HCEC 1CT (cell line): ENCODE results near the gene KIRREL3.

Experiments
- DNase-seq: peaks from one replicate; pipeline ENCODE4 v3.0.0-alpha.2; 2017

KIRREL3 gene

DNA sequence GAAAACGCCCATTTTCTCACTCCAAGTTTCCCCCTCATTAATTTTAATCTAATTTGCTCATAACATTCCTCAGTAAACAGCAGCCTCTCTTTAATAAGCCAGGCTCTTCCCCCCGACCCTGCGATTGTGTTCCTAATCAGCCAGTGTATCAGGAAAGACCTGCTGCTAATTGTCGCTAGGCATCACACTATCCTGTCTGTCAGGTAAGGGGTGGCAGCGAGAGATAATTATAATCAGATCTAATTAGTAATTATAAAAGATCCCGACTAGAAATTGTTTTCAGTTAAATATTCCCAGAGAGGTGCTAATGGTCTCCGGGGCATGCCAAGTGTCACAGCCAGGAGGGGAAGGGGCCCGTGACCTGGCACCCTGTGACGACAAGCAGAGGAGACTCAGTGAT is 502.3 kb downstream of the KIRREL3 start:
- no peak for DNase-seq

DNA sequence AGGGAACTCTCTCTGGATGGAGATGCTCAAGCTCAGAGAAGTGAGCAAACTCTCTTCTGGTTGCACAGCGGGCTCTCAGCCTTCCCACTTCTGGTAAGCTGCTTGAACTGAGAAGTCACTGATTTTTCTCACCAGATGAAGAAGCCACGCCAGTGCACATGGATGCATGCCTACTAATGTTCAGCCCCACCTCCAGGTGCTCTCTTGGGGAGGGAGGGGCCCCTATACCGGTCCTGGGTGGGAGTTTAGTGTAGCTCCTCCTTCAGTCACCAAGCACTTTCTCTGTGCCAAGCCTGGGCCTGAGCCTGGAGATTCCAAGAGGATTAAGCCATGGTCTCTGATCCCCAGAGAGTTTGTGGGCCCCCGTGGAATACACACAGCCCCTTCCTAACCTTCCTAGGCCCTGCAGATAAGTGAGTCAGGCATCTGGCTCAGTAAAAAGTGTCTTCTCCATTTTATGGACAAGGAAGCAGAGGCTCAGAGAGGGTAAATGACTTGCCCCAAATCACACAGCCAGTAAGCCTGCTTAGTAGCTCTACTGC is 502.9 kb downstream of the KIRREL3 start:
- DNase-seq, result no peak

DNA sequence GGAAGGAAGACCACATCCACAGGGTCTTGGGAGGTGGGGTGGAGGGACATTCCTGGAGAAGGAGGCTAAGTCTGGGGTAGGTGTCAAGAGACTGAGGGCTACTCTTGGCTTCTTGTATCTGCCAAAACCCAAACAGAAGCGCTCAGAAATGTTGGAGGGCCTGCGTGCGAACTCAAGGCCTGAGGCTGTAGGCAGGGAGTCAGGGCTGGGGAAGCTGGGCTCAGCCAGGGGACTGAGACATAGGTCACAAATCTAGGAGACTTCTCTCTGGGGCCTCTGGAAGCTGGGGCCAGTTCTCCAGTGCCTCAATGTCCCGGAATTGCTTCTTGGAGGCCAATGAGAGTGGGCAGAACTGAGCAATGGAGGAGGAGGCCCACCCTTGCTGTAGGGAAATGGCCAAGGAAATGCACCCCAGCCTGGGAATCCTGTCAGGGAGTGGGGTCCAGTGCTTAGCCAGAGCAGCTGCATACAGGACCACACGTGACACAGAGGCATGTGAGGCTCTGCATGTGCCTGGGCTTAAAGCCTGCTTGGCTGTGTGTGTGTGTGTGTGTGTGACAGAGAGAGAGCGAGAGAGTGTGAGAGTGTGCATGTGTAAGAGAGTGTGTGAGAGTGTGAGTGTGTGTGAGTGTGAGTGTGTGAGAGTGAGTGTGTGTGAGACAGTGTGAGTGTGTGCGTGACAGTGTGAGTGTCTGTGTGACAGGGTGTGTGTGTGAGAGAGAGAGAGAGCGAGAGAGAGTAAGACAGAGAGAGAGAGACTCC is 503.8 kb downstream of the KIRREL3 start:
- DNase-seq, result no peak

DNA sequence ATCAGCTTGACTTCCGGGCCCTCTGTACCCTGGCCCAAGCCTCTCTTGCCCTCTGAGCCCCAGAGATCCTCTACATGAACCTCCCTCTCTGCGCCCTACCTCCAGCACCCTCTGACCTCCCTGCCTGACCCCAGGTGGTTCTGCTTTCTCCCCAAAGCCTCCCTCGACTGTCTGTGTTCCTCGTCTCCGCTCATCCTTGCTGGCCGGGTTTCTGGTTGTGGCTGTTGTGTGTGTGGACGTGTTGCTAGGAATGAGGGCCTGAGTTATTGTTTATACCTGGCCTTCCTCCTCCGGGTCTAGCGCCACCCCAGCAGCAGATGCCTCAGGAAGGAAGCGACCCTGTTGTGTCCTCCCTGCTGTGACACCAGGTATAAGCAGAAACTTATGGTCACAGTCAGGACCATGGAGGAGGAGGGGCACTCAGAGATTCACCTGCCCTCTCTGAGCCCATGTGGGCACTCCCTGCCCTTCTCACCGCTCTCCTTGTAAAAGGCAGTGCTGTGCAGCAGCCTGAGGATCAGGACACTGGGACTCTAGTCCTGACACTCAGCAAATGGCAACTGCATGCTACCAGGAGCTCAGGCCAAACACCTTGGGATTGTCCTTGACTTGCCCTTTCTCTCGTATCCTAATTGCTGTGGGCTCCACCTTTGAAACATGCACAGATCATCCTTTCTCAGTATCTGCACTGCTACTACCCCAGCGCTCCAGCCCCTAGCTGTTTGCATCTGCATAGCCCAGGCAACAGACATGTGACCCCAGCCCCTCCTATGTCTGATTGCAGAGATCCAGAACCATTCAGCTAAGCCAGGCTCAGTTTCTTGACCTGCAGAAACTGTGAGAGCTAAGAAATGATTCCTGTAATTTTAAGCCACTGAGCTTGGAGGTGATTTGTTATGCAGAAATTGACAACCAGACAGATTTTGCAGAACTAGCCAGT is 505.0 kb downstream of the KIRREL3 start:
- DNase-seq, result no peak

DNA sequence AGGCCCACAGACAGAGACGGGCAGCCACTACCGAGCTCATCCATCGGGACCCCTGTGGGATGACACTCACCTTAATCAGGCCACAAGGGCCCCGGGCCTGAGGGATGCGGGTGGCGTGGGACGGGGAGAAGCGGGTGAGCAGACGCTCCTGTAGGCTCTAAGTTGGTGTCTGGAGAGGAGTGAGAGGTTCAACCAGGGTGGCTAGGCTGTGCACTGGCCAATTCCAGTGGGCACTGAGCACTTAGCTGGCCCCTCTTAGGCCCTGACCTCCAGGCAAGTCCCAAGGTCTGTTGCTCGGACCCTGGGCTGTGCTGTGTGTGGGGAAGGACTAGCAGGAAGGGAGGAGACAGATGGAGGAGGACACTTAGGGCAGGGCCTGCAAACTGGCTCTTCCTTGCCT is 505.7 kb downstream of the KIRREL3 start:
- no peak for DNase-seq

DNA sequence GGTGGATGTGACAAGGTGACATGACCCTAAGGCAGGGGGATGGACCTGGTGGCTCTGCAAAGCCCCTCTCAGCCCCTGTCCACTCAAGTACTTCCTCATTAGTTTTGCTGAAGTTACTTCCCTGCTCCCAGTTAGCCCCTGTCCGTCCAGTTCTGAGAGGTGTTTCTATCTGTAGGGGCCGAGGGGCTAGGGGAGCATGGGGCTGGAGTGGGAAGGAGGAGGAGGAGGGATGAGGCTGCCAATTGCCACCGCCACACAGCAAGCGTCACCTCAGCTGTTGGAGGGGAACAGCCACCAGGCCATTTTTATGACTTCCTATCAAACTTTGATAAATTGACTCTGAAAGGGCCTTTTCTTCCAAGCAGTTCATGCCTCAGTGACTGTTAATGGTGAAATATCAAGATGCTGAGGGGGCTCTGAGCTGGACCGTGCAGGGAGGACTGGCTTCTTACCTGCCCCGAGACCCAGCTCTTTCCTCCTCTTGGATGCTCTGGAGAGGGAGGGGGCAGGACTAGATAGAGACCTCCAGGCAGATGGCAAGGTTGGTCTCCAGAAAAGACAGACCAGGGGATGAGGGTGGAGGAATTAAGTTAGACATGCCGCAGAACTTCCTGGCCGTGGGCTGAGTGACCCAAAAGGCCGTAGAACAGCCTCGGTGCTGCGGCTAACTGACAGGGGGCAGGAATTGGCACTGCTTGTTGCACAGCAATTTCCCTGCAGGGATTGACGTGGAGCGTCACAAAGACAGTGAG is 508.1 kb downstream of the KIRREL3 start:
- no peak for DNase-seq

DNA sequence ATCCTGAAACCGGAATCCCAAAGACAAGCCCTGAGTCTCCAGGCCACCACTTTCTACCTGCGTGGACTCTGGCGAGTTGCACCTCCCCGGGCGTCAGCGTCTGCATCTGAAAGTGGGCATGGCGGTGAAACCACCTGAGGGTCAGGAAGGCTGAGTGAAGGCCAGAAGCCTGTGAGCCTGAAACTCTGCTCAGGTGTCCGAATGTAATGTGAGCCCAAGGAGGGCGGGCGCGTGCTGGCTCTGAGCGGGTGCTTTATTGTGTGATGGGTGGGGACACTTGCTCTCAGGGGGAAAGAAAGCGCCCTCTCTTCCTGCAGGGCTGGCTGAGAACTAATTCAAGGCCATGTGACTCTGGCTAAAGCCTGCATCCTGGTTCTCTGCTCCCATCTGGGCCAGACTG is 509.5 kb downstream of the KIRREL3 start:
- DNase-seq, result no peak

DNA sequence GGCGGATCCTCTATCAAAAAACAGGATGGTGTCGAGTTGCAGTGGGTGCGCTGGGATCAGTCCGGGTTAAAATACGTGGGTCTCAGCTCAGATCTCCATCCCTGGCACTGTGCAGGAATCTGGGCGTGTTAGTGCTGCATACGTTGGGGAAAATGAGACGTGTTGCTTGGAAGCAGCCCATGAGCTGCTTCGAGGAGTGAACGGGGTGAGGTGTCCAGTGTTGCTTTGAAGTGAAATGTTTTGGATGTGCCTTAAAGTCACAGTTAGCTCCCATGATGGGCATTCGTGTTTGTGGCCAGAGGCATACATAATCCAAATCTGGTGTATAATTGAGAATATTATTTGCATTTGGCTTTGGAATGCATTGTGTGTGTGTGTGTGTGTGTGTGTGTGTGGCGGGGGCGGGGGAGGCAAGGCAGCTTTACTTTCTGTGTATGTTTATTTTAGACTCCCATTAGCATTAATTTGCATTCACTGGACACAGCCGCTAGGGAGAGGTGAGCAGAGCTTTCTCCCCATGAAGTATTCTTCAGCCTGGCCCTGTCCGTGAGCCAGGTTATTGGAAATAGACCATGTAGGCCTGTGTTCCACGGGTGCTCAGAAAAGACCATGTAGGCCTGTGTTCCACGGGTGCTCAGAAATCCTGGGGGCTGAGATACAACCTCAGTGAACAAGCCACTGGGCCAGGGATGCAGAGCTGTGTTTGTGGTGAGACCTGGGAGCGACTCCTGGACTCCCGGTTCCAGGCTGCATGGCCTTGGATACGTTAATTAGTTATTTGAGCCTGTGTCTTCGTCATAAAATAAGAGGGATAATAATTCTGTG is 510.5 kb downstream of the KIRREL3 start:
- no peak for DNase-seq

DNA sequence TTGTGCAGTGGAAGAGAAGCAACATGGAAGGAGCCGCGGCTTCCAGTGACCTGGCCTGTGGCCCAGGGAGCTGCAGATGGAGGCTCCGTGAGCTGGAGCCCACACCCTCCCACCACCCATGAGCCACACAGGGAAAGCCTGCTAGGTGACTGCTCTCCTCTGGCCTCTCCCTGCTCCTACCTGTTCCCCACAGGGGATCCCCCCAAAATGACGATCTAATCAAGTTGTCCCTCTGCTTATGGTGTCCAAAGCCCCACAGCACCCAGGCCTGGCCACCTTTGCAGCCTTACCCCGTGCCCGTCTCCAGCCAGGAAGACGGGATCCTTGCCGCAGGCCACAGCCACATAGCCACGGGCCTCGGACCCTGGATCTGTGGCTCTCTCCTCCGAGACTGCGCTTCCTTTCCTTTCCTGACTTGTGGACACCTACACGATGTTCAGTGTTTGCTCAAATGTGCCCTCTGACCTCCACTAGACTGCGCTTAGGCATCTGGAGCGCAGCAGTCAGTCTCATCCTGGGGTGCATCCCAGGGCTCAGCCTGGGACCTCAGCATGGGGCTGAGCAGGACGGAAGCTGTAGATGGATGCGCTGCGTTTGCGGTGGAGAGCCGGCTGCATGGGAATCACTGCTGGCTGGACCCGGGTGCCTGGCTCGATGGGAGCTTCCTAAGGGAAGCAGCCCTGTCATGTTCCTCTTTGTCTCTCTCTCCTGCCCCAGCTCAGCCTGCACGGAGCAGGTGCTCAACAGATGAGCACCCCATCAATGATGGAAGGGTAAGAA is 511.8 kb downstream of the KIRREL3 start:
- DNase-seq, result no peak

DNA sequence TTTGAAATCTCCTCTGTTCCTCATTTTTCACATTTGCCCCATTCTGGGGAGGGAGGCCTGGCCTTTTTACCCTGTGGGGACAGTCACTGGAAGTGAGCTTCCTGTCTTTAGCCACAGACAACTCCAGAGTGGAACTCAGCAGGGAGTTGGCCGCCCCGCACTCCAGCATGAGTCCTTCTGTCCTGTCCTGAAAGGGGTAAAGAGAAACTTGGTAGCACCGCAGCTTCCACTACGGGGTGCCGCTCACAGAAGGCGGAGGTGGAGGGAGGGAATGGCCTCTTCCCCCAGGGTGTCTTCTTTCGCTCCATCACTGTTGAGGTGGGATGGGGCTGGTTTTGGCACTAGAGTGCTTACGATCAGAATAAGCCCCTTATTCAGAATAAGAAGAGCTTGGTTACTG is 512.9 kb downstream of the KIRREL3 start:
- DNase-seq, result no peak

DNA sequence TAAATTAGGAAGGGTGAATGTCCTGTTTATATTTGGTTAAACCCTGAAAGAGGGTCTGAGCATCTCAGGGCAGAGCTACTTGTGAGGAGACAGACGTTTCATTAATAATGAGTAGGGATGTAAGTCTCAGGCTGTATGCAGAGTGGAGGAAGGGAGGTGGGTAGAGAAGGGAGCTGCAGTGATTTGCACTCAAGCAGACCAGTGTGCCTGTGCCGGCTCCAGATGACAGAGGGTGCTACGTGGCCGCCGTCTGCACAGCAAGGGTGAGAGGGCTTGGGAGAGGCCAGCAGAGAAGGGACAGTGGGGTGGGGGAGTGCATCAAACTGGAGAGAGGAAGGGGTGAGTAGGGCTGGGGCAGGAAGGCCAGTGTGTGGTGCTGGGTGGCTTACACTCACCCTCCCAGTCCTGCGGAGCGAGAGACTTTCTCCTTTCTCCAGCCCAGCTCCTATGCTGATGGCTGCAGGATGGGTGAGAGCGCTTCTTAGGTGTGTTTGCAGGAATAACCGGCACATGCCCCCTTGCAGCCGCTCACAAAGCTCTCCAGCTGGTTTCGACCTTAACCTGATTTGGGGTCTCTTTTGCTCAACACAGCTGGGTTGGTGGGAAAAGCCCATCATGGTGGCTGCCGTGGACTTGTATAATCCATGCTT is 514.5 kb downstream of the KIRREL3 start:
- no peak for DNase-seq

DNA sequence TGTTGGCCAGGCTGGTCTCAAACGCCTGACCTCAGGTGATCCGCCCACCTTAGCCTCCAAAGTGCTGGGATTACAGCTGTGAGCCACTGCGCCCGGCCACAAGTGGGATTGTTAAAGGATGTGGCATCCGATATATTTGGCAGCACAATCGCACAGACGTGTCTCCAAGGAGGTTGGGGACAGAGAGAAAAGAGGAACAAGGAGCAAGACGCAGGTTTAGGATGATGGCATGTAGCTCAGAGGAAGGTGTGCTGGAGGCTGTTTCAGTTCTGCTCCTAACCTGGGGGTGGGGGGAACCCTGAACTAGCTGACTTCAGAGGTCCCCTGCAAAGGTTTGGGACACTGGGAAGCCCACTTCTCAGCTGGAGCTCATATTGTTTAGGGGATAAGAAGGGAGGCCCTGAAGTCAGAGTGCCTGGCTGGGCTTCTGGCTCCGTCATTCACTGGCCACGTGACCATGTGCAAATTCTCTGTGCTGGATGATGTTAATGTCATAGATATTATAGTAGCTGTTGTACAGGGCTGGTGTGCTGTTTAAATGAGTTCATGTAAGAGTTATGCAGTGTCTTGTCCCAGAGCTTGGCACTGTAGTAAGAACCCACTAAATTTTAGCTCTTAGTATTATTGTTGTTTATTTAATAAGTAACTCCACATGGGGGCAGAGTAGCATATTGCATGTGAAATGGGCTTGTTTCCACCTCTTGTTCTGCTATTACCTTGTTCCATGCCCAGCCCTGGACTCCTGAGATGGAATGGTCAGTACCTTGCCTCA is 515.4 kb downstream of the KIRREL3 start:
- DNase-seq, result peak; percentile 57

DNA sequence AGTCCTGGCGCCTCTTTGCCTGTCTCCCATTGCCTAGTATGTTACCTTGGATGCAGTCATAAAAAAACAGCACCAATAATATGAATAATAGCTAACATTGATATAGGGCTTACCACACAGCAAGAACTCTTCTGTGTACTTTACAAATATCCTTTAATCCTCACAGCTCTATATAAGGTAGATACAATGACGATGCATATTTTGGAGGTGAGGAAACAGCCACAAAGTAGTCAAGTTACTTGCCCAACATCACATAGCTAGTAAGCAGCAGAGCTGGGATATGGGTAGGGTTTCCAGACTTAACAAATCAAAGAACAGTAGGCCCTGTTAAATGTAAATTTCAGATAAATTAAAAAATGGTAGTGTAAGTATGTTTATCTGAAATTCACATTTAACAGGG is 516.3 kb downstream of the KIRREL3 start:
- peak; percentile 85 for DNase-seq

DNA sequence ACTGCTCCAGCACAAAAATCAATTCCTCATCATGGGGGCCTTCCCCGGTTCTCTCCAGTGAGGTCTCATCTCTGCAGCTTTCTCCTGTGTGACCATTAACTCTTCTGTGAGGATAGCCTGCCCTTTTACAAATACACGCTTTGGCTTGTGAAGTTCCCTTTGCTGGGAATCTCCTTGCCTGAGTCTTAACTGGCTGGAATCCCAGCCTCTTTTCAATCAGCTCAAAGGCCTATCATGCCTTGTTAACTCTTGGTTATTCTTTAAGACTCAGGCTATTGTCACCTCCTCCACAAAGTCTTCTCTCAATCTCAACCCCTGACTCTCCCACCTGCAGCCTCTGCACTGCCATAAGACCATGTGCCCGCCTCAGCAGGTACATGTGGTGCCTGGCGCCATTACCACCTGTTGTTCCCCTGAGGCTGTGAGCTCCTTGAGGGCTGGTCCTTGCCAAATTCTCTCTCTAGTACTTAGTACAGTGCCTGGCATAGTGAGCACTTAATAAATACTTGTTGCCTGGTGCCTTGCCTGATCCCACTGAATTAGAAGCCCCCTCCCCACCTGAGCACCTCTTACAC is 516.9 kb downstream of the KIRREL3 start:
- no peak for DNase-seq

DNA sequence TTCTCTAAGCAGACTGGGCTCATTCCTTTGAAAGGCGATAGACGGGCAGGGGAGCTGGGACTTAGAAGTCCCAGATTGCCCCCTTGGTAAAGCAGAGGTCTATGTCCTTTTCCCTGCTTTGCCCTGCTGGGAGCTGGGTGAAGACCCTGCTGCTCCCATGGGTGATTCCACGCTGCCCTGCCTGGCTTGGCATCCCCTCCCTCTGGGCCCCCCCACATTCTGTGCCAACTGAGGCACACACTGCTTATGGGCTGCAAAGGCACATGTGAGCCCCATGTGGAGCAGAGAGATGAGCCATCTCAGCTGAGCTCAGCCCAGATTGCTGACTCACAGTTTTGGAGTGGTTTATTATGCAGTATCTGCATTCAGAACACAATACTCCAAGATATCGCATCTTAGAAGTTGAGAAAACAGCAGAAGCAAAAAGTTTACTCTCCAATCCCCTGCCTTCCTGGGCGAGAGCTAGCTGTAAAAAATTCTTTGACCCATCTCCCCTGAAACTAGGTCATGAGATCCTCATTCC is 517.9 kb downstream of the KIRREL3 start:
- no peak for DNase-seq

DNA sequence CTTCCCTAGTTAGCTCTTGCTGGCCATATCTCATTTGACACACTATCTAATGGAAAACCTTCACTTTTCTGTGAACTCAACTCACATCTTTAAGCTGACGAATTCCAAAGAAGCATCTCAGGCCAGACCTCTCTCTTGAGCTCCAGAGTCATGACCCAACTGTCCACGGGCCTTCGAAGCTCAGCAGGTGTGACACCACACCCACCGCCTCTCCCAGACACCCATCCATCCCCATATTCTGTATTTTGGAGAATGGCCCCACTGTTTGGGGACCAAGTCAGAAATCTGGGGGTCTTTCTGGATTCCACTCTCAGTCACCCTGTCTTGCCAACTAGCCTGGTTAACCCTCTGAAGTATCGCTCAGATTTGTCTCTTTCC is 519.3 kb downstream of the KIRREL3 start:
- DNase-seq, result no peak

DNA sequence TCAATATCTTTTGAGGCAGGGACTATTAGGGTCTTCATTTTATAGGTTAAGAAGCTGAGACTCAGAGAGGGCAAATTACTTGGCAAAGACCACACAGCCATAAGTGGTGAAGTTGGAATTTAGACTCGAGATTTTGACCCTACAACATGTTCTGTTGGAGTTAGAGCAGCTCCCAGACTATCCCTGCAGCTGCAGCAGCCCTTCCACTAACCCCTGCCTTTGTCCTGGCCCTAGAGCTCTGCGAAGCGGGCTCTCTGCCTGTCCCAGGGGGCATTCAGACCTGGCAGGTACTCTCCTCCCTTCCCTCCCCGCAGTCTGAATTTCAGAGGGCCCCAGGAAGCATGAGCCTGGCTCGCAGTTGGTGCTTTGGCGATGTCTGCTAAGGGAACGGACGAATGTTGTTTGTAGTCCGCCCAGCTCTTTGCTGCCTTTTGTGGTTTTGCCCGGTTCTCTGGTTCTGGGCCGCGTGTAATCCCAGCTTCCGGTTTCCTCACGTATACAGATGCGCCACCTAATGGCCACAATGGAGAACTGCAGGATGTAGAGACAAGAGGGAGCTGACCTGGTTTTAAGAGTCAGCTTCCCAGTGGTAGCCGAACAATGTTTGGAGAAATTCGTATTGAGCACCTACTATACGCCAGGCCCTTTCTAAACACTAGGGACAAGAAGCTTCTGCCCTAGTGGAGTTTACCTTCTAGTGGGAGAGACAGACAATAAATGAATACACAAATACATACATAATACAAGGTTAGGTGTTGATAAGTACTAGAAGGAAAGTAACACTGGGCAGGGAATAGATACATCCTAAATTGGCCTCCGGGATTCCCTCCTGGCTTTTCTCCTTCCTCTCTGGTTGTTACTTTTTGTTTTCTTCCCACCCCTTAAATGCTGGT is 519.9 kb downstream of the KIRREL3 start:
- DNase-seq, result peak; percentile 81

DNA sequence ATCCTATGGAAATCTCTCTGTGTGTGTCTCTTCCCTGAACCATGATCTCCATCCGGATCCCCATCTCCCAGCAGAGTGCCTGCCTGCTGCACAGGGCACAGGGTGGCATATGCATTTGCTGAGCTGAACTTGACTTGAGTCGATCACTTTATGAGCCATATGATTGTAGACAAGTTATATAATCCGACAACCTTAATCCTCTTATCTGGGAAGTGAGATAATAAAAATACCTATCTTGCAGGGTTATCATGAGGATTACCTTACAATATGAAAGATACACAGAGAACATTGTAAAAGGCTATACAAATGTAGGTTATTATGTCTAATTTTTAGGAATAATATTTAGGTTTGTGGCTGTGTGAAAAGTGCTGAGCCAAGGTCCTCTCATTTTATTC is 520.6 kb downstream of the KIRREL3 start:
- no peak for DNase-seq
